Muscle of leg (tissue), 11 donors: ENCODE data around the gene PANK3. TPM values are rescaled to one million over a fixed set of nuclear protein-coding genes. Genes with fewer than 3 reads are reported as not detected.
"Not testable (repeated sequence)": the region's sequence is repeated elsewhere in the genome, so short reads cannot be mapped to it uniquely, and the experiment has no call there.

Experiments
- DNase-seq: peaks from one replicate; pipeline ENCODE4 v3.0.0; 2013
- H3K27ac ChIP-seq: one replicate; pipeline ENCODE4 v1.5.1; 2013; ENCODE audit warnings: mild to moderate bottlenecking, low read length, control low read depth
- H3K27me3 ChIP-seq: one replicate; pipeline ENCODE4 v1.6.1; 2013; ENCODE audit warnings: low read length; ENCODE audit not compliant: control insufficient read depth, insufficient read depth
- H3K36me3 ChIP-seq: one replicate; pipeline ENCODE4 v1.6.1; 2013; ENCODE audit warnings: low read length; ENCODE audit not compliant: control insufficient read depth, insufficient read depth
- H3K4me1 ChIP-seq: one replicate; pipeline ENCODE4 v1.6.1; 2013; ENCODE audit warnings: low read length; ENCODE audit not compliant: control insufficient read depth, insufficient read depth
- H3K4me3 ChIP-seq: one replicate; pipeline ENCODE4 v1.5.1; 2013; ENCODE audit warnings: low read length, control low read depth
- H3K9me3 ChIP-seq: replicated peaks from 2 replicates; pipeline ENCODE4 v1.6.1; 2013; ENCODE audit warnings: low read depth, low read length; ENCODE audit not compliant: control insufficient read depth
- WGBS: methylation state at CpG from one replicate; pipeline ENCODE4 v1.1.5; 2013; ENCODE audit warnings: missing lambda C conversion rate; ENCODE audit not compliant: insufficient coverage; 5-methylcytosine and 5-hydroxymethylcytosine counted together
- polyA plus RNA-seq, 8 donors: library from polyadenylated mRNA; unstranded; fragments of 120-200 nt; gene quantifications; one replicate each; pipeline versions ENCODE4 v1.2.1 to v1.2.3, GENCODE V29; 2013; ENCODE audit warnings: inconsistent platforms in 1 of 8, low replicate concordance in 1 of 8; ENCODE audit not compliant: insufficient read length in 8 of 8, insufficient read depth in 1 of 8
- total RNA-seq: library from RNA; stranded (reverse); fragments of 120-200 nt; gene quantifications from one replicate; pipeline ENCODE4 v1.2.4, GENCODE V29; 2013

The PANK3 gene
- total and polyA plus RNA-seq, 9 donors = 21.4 to 42.5 (median 36.0) TPM

DNA sequence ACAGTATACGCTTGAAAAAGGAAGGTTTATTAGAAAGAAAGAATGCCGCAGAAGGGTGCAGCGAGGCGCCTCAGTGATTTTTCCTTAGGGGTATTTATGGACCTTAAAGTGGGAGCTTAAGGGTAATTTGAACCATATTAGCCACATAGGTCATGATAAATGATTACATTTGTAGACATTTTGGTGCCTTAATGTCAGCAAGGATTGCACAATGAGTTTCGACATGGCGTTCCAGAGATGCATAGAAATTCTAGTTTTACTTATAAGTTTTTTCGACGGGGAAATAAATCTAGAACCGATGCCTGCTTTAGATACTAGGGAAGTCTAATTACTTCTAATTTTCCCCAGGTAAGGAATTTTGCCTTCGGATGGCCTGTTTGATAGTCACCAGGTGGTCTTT lies 20.7 kb upstream of the PANK3 start:
- Histone ChIP-seq H3K9me3 (no peaks in the 10 kb centered on the region), H3K36me3 (no peaks in the 10 kb centered on the region), H3K27ac (no peak overlapping the region), H3K27me3 (no peaks in the 10 kb centered on the region), H3K4me3 (no peak overlapping the region), H3K4me1 (no peaks in the 10 kb centered on the region)
- WGBS = 76% methylated on average over 4 of the region's 10 CpGs
- DNase-seq = no peak

DNA sequence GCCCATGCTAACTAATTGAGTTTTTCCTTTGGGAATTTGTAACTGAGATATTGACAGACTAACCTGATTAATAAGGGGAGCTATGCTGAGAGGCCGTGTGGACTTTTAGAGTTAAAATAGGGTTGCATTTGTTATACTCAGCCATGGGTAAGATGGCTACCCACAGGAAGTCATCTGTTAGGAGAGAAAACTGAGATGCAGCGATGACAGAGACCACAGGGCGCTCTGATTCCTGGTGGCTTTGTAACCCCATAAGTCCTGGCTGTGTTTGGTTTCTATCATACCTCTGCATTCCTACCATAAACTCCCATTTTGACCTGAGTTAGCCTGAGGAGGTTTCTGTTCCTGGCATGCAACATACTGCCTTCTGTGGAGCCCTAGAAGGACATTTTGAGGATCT lies 19.5 kb upstream of the PANK3 start:
- Histone ChIP-seq H3K27ac (no peak overlapping the region), H3K4me1 (no peaks in the 10 kb centered on the region), H3K9me3 (no peaks in the 10 kb centered on the region), H3K27me3 (no peaks in the 10 kb centered on the region), H3K36me3 (no peaks in the 10 kb centered on the region), H3K4me3 (no peak overlapping the region)
- no peak for DNase-seq
- WGBS = 57% methylated on average over 1 of the region's 3 CpGs

DNA sequence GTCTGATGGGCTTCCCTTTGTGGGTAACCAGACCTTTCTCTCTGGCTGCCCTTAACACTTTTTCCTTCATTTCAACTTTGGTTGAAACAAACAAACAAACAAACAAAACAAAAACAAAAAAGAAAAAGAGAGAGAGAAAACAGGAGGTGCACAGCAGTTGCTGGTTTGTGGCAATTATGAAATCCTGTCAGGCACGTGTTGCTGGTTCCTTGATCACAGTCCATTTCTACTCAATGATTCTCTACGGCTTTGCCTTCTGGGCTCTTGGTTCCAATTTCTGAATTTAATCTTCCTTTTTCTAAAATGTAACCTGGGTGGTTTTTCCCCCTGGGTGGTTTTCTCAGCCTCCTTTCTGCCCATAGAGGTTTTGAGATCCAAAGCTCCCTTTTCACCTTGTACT lies 17.8 kb upstream of the PANK3 start:
- no peak overlapping the region for H3K4me3 ChIP-seq
- H3K27ac ChIP-seq = no peak overlapping the region
- no peaks in the 10 kb centered on the region for H3K27me3 ChIP-seq
- H3K4me1 ChIP-seq = no peaks in the 10 kb centered on the region
- no peaks in the 10 kb centered on the region for H3K36me3 ChIP-seq
- no peak for DNase-seq
- WGBS = 90% methylated on average over 2 of the region's 2 CpGs
- no peaks in the 10 kb centered on the region for H3K9me3 ChIP-seq

DNA sequence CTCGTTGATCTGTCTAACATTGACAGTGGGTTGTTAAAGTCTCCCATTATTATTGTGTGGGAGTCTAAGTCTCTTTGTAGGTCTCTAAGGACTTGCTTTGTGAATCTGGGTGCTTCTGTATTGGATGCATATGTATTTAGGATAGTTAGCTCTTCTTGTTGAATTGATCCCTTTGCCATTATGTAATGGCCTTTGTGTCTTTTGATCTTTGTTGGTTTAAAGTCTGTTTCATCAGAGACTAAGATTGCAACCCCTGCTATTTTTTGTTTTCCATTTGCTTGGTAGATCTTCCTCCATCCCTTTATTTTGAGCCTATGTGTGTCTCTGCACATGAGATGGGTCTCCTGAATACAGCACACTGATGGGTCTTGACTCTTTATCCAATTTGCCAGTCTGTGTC lies 17.0 kb upstream of the PANK3 start:
- H3K4me1 ChIP-seq, H3K36me3 ChIP-seq, DNase-seq, H3K9me3 ChIP-seq, H3K4me3 ChIP-seq, H3K27me3 ChIP-seq, H3K27ac ChIP-seq: not testable (repeated sequence)
- no CpG with 5 or more reads among the region's 1 CpG for WGBS

DNA sequence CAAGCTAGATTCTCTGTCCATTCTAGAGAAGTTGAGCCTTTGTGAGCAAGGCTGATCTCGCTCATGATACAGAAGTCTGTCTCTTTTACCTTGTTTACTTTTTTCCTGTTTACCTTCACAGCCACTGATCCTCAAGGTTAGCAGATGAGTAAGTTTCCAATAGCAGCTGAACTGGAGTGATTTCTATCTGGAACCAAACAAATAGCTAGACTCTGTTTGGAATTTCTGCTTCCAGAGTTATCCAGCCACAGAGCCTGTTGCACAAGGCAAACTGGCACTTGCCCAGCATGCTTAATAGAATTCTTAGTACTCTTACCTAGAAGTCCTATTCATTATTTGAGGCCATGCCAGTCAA lies 12.8 kb upstream of the PANK3 start:
- WGBS = no CpG with 5 or more reads among the region's 1 CpG
- Histone ChIP-seq H3K4me1 (no peaks in the 10 kb centered on the region), H3K27ac (no peak overlapping the region), H3K27me3 (no peaks in the 10 kb centered on the region), H3K9me3 (no peaks in the 10 kb centered on the region), H3K4me3 (no peak overlapping the region), H3K36me3 (no peaks in the 10 kb centered on the region)
- DNase-seq = no peak

DNA sequence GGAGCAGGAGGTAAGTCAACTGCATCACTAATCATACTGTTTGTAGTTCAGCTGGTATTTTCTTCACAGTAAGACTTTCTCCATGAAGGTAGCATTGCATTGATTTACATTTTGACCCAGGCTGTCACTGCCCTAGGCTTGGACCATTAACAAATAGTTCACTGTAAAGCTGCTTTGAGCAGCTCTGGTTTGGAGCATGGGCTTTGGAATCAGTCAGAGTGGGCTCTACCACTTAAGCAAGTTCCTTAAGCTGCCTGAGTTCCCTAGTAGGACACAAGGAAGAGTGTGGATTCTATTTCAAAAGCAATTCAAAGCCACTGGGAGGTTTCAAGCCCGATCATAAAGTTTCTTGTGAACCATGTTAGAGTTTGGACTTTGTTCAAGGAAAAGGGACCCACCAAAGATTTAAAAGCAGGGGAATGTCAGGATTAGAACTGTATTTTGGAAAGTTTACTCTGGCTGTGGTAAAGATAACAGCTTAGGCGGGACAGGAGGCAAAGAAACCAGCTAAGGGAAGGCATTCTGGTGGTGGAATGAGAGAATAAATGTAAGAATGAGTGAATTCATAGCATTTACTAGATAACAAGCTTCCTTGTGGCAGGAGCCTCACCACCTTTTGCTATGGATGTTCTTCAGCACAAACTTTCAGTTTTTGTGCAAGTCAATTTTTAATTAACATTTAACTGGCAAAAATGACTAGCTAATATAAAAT lies 12.3 kb upstream of the PANK3 start:
- no peaks in the 10 kb centered on the region for H3K9me3 ChIP-seq
- H3K4me3 ChIP-seq = no peak overlapping the region
- H3K4me1 ChIP-seq = no peaks in the 10 kb centered on the region
- no peak overlapping the region for H3K27ac ChIP-seq
- H3K27me3 ChIP-seq = no peaks in the 10 kb centered on the region
- H3K36me3 ChIP-seq = no peaks in the 10 kb centered on the region
- no peak for DNase-seq
- 47% methylated on average over 2 of the region's 2 CpGs for WGBS

DNA sequence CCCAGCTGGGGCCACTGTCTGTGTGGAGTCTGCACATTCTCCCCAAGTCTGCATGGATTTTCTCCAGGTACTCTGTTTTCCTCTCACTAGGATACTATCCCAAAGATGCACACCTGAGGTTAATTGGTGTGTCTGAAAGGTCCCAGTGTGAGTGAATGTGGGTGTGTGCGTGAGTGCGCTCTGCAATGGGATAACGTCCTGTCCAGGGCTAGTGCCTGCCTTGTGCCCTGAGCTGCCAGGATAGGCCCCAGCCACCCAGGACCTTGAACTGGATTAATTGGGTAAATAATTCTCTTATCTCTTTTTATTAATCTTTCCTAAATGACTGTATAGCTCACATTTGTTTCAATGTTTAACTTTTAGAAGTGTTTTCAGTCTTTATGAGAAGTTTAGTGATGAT lies 11.5 kb upstream of the PANK3 start:
- 72% methylated on average over 3 of the region's 3 CpGs for WGBS
- Histone ChIP-seq H3K4me1 (no peaks in the 10 kb centered on the region), H3K27ac (no peak overlapping the region), H3K27me3 (no peaks in the 10 kb centered on the region), H3K36me3 (no peaks in the 10 kb centered on the region), H3K9me3 (no peaks in the 10 kb centered on the region), H3K4me3 (no peak overlapping the region)
- DNase-seq = no peak

DNA sequence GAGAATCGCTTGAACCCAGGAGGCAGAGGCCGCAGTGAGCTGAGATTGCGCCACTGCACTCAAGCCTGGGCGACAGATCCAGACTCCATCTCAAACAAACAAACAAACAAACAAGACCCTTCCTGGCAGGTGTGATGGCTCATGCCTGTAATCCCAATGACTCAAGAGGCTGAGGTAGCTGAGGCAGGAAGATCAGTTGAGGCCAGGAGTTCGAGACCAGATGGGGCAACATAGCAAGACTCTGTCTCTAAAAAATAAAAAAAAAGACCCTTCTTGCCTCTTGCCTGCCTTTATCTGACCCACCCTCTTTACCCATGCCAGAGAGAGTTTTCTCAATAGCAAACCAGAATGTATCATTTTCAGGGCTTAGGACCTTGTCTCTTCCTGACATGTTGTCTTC lies 8.8 kb upstream of the PANK3 start:
- Histone ChIP-seq H3K36me3 (no peaks in the 10 kb centered on the region), H3K9me3 (no peaks in the 10 kb centered on the region), H3K4me3 (no peak overlapping the region), H3K27ac (no peak overlapping the region), H3K4me1 (no peaks in the 10 kb centered on the region), H3K27me3 (no peaks in the 10 kb centered on the region)
- no CpG with 5 or more reads among the region's 5 CpGs for WGBS
- no peak for DNase-seq

DNA sequence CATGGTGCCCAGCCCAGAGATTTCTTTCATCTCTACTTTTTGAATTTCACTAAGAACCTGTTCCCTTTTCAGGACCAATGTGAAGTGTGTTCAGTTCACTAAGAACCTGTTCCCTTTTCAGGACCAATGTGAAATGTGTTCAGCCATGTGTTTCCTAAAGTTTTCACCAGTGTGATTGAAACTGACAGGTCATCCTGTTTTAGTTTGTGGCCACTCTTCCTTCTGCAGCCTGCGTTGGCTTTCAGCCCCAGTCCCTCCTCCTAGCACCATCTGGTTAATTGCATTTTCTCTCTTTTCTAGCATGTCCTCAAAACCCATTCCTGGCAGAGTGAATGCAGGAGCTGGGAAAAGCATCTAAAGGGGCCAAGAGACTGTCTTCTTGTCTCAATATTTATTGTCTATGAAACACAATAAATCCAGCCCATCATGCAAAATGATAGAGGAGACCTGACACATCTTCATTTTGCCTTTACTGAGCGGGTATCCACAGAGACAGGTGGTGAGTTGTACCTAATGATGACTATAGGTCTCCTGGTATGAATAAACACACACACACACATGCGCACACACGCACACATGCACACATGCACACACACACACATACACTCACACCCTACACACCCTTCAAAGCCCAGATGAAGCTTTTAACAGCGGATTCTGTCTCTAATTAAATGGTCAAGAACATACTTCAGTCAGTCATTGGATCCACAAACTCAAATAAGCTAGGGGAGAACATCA lies 6.1 kb upstream of the PANK3 start:
- Histone ChIP-seq H3K36me3 (no peaks in the 10 kb centered on the region), H3K4me1 (peaks cover under 1% of the 10 kb centered on the region), H3K4me3 (no peak overlapping the region), H3K9me3 (no peaks in the 10 kb centered on the region), H3K27me3 (no peaks in the 10 kb centered on the region), H3K27ac (no peak overlapping the region)
- no peak for DNase-seq
- WGBS = 33% methylated on average over 3 of the region's 5 CpGs

DNA sequence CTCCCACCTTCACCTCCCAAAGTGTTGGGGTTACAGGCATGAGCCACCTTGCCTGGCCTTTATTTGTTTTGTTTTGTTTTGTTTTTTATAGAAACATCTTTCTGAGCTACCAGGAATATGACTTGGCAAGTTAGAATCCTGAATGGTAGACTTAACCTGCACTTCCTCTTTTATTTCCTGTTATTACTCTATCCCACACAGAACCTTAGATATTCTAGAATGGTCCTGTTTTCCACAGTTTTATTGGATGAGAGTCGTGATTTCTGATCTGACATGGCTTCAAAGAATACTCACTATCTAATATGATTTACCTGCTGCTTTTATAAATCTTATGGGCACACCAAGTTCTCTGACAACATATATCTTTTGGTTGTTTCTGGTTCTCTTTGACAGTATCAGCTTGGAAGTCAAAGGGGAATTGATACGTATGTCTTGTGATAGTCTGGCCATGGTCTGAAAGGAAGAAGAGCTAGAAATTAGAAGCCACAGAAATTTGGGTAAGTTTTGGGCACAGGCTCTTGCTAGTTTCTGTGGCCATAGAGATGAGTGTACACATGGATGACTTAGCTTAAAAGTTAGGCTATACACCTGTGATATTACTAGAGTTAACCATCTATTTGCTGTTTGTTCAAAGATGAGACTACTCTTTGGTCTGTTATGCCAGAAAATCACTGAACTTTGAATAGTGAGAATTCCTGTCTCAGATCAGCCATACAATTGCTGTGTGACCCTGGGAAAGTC lies 4.7 kb upstream of the PANK3 start:
- WGBS = 60% methylated on average over 1 of the region's 2 CpGs
- Histone ChIP-seq H3K4me1 (peaks cover 4% of the 10 kb centered on the region), H3K4me3 (no peak overlapping the region), H3K9me3 (no peaks in the 10 kb centered on the region), H3K36me3 (no peaks in the 10 kb centered on the region), H3K27me3 (no peaks in the 10 kb centered on the region), H3K27ac (no peak overlapping the region)
- no peak for DNase-seq
